Stomach (tissue), 9 donors: ENCODE measurements around the gene TMEM109. TPM values are rescaled to one million over a fixed set of nuclear protein-coding genes. Genes with fewer than 3 reads are reported as not detected.
A peak's percentile ranks its signal among the peaks of the same experiment; 100 is the strongest.

ENCODE experiments used
- DNase-seq, 2 donors: peaks; one replicate each; pipeline versions ENCODE4 v3.0.0 to v3.0.0-alpha.2; 2013 to 2019
- H3K27ac ChIP-seq, 5 donors: fragments of 200-600 bp in 4 of 5; sonication (generic) in 4 of 5; one replicate each; pipeline ENCODE4 v1.5.1; 2013 to 2019; ENCODE audit warnings: mild to moderate bottlenecking in 1 of 5, moderate library complexity in 1 of 5
- H3K27me3 ChIP-seq, 3 donors: fragments of 200-600 bp; sonication (generic); one replicate each; pipeline ENCODE4 v1.5.1; 2017 to 2019; ENCODE audit warnings: mixed run types in 1 of 3
- H3K36me3 ChIP-seq, 4 donors: fragments of 200-600 bp; sonication (generic); 1 replicate in 3 of 4; 2 replicates in 1 of 4; pipeline ENCODE4 v1.5.1; 2016 to 2019
- H3K4me1 ChIP-seq, 4 donors: fragments of 200-600 bp; sonication (generic); one replicate each; pipeline ENCODE4 v1.5.1; 2016 to 2019
- H3K4me3 ChIP-seq, 4 donors: fragments of 200-600 bp; sonication (generic) in 3 of 4; one replicate each; pipeline ENCODE4 v1.5.1; 2016 to 2019; ENCODE audit warnings: mild to moderate bottlenecking in 1 of 4
- H3K9me3 ChIP-seq, 4 donors: fragments of 200-600 bp; sonication (generic); one replicate each; pipeline ENCODE4 v1.5.1; 2016 to 2019
- CTCF ChIP-seq, 7 experiments: fragments of 450-650 bp in 4 of 7; fragments of 200-600 bp in 3 of 7; sonication (generic) in 3 of 7; IDR thresholded peaks; one replicate each; pipeline ENCODE4 v1.5.1; 2016 to 2019; ENCODE audit warnings: antibody characterized with exemption in 7 of 7, control low read depth in 2 of 7, mild to moderate bottlenecking in 1 of 7
- EP300 ChIP-seq: sonication (generic); formaldehyde crosslinking; IDR thresholded peaks from one replicate; pipeline ENCODE4 v1.6.1; 2017; ENCODE audit warnings: antibody characterized with exemption
- POLR2A ChIP-seq, 4 donors: fragments of 450-650 bp; IDR thresholded peaks; one replicate each; pipeline ENCODE4 v1.6.1; 2016; ENCODE audit warnings: antibody characterized with exemption in 4 of 4, control low read depth in 2 of 4, mild to moderate bottlenecking in 1 of 4, moderate library complexity in 1 of 4
- POLR2AphosphoS5 ChIP-seq, 3 donors: sonication (generic); formaldehyde crosslinking; IDR thresholded peaks; one replicate each; pipeline ENCODE4 v1.6.1; 2016; ENCODE audit warnings: antibody characterized with exemption in 3 of 3
- WGBS, 5 donors: extraction: QIAGEN DNeasy Blood & Tissue Kit in 3 of 5; methylation state at CpG; one replicate each; pipeline versions ENCODE4 v1.1.5 to v1.1.7; 2013 to 2018; 5-methylcytosine and 5-hydroxymethylcytosine counted together
- intact Hi-C: fragments of 100-400 bp; cut with DNase I; formaldehyde crosslinking; loops from one replicate; pipeline ENCODE4 v1.15.1; 2023; ENCODE audit warnings: low total_unique reads
- polyA plus RNA-seq, 3 donors: library from polyadenylated mRNA; stranded (reverse); fragments of 200-250 nt; gene quantifications; one replicate each; pipeline ENCODE4 v1.2.3, GENCODE V29; 2013
- total RNA-seq, 5 donors: library from RNA; depleted of rRNA; stranded (reverse); fragments of >200 nt; gene quantifications; one replicate each; pipeline versions ENCODE4 v1.1.0 to v1.2.3, GENCODE V29; 2014 to 2016
- donor health status: healthy with polysubstance abuse.
- donor health status: Bipolar disorder and iron deficiency.
- donor health status: healthy.

TMEM109 gene
- total and polyA plus RNA-seq, 8 donors: 27.4 to 122 (median 65.4) TPM

DNA sequence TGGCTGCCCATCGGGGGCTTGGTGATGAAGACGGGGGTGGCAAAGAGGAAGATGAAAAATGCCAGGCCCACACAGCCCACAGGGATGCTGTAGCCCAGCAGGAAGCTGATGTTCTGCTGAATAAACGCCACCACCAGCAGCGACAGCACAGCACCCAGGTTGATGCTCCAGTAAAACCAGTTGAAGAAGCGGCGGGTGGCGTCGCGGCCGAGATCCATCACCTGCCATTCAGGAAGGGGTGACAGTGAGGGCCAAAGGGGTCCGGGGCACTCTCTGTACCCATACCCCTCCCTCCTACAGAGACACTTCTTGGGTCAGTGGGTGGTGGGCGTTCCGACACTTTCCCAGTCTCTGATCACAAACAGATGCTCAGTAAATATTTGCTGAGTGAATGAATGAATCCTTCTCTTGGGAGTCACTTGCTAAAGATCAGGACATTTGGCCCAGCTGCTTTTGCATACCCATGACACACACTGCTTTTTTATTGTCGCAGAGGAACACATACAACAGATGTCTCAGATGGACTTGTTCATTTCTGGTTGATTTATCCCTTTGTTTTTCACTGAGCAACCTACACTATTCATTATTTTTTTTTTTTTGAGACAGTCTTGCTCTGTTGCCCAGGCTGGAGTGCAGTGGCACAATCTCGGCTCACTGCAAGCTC is 32.8 kb downstream of the TMEM109 start:
- intact Hi-C loops: no loop called here
- Histone ChIP-seq H3K4me3 (no peak overlapping the region), H3K4me1 (peaks cover 24 to 66% (median 44%) of the 10 kb centered on the region in 4 donors), H3K9me3 (no peaks in the 10 kb centered on the region), H3K27ac (no peak overlapping the region), H3K36me3 (peaks cover 0 to 51% (median 42%) of the 10 kb centered on the region in 4 donors), H3K27me3 (no peaks in the 10 kb centered on the region)
- no peak for DNase-seq
- WGBS, 5 donors: 79 to 89% (median 87%) methylated on average over 15 of the region's 15 CpGs
- TF ChIP-seq POLR2A (IDR thresholded peaks at IDR 0.05): no peak
- TF ChIP-seq CTCF (IDR thresholded peaks at IDR 0.05): no peak
- no peak for TF ChIP-seq POLR2AphosphoS5 (IDR thresholded peaks at IDR 0.05)
- no peak for TF ChIP-seq EP300

DNA sequence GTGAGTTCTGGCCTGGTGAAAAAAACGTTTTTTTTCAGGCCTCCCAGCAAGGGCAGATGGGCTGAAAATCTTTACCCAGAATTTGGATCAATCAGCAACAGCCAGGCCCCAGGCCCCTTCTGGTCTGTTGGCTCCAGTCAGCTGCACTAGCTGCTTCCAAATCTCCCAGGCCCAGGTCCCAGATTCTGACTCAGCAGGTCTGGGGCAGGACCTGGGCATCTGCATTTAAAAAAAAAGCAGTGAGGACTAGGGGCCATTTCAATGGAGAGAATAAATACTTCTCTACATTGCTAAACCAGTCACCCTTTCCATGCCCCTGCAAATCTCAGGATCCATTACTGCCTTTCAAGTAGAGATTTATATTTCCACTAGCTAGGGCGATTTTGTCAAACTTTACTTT is 33.7 kb downstream of the TMEM109 start:
- H3K36me3 ChIP-seq: peaks cover 0 to 41% (median 33%) of the 10 kb centered on the region in 4 donors
- 42 to 47% (median 45%) methylated on average over 2 of the region's 2 CpGs for WGBS, 5 donors
- TF ChIP-seq CTCF (IDR thresholded peaks at IDR 0.05): no peak
- H3K4me3 ChIP-seq: no peak overlapping the region
- intact Hi-C loops: no loop called here
- DNase-seq: no peak
- no peaks in the 10 kb centered on the region for H3K9me3 ChIP-seq
- H3K4me1 ChIP-seq: peaks cover 17 to 66% (median 41%) of the 10 kb centered on the region in 4 donors
- no peaks in the 10 kb centered on the region for H3K27me3 ChIP-seq
- H3K27ac ChIP-seq: no peak overlapping the region

DNA sequence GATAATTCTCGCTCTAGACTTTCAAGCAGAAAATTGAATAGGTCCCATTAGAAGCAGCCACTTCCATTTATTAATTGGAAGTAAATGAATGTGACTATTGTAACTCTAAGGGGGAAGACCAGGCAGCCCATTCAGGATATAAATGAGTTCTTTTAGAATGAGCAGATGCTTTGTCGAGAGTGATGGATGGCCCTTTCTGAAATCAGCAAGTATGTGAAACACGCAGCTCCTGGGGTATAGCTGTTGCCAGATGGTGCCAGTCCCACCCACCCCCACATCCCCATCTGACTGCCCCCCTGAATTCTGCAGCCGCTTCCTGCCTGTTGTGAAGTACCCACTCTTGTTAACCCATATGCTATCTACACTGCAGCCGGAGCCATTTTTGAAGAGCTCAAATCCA is 34.3 kb downstream of the TMEM109 start:
- 81 to 91% (median 89%) methylated on average over 5 of the region's 5 CpGs for WGBS, 5 donors
- DNase-seq: peak in 1 of 2 donors; percentile 67

GRCh38 chr11:60950024-60950423 is 36.1 kb downstream of the TMEM109 start:
- peaks cover 8 to 53% (median 34%) of the 10 kb centered on the region in 4 donors for H3K4me1 ChIP-seq
- peak overlapping the region; percentile 48 to 69 (median 58) for H3K4me3 ChIP-seq
- H3K36me3 ChIP-seq: peaks cover 0 to 19% (median 16%) of the 10 kb centered on the region in 4 donors
- TF ChIP-seq EP300: no peak
- no peak for TF ChIP-seq POLR2A (IDR thresholded peaks at IDR 0.05)
- intact Hi-C loops: no loop called here
- DNase-seq: no peak
- H3K27ac ChIP-seq: peak overlapping the region in 2 of 5 donors; percentile 32 to 87
- H3K9me3 ChIP-seq: no peaks in the 10 kb centered on the region
- WGBS, 5 donors: 71 to 93% (median 83%) methylated on average over 6 of the region's 6 CpGs
- H3K27me3 ChIP-seq: no peaks in the 10 kb centered on the region

More for the DNA sequence above, 34.3 kb downstream of the TMEM109 start:
- peaks cover 0 to 36% (median 29%) of the 10 kb centered on the region in 4 donors for H3K36me3 ChIP-seq
- H3K4me1 ChIP-seq: peaks cover 12 to 66% (median 39%) of the 10 kb centered on the region in 4 donors
- no peaks in the 10 kb centered on the region for H3K27me3 ChIP-seq
- no peak overlapping the region for H3K4me3 ChIP-seq
- no peak overlapping the region for H3K27ac ChIP-seq
- TF ChIP-seq CTCF (IDR thresholded peaks at IDR 0.05) (no peak), POLR2AphosphoS5 (IDR thresholded peaks at IDR 0.05) (no peak), POLR2A (IDR thresholded peaks at IDR 0.05) (no peak), EP300 (no peak)
- intact Hi-C loops: no loop called here
- no peaks in the 10 kb centered on the region for H3K9me3 ChIP-seq
